HepG2 (cell line): ENCODE results near the gene EVPLL. TPM values are rescaled to one million over a fixed set of nuclear protein-coding genes. Genes with fewer than 3 reads are reported as not detected.
A peak's percentile ranks its signal among the peaks of the same experiment; 100 is the strongest.

Experiments used
- ADNP ChIP-seq: sonication (generic); formaldehyde crosslinking; IDR thresholded peaks from 2 replicates; pipeline ENCODE4 v1.4.0; 2020; ENCODE audit warnings: missing genetic modification reagents
- FOSL2 ChIP-seq: sonication (generic); formaldehyde crosslinking; IDR thresholded peaks from 2 replicates; pipeline ENCODE4 v1.4.0; 2020; ENCODE audit warnings: missing genetic modification reagents
- HMGXB4 ChIP-seq, 2 experiments: sonication (generic) in 1 of 2; formaldehyde crosslinking in 1 of 2; IDR thresholded peaks; 2 replicates each; pipeline versions ENCODE4 v1.4.0 to v1.6.1; 2018 to 2020; ENCODE audit warnings: missing genetic modification reagents in 2 of 2, borderline replicate concordance in 1 of 2, low read depth in 1 of 2, mild to moderate bottlenecking in 1 of 2, missing biosample characterization in 1 of 2
- IKZF5 ChIP-seq: IDR thresholded peaks from 2 replicates; pipeline ENCODE4 v1.6.1; 2018; ENCODE audit warnings: missing genetic modification reagents, mild to moderate bottlenecking, missing compliant biosample characterization
- MAFF ChIP-seq: IDR thresholded peaks from 2 replicates; pipeline ENCODE4 v1.6.1; 2011; ENCODE audit warnings: low read depth, low read length, improper control_type of control experiment
- RAD21 ChIP-seq: fragments of 450-650 bp; formaldehyde crosslinking; IDR thresholded peaks from 2 replicates; pipeline ENCODE4 v1.5.0; 2020; ENCODE audit warnings: mild to moderate bottlenecking
- SALL1 ChIP-seq: sonication (generic); formaldehyde crosslinking; IDR thresholded peaks from 2 replicates; pipeline ENCODE4 v1.8.0; 2022; ENCODE audit warnings: mild to moderate bottlenecking, missing genetic modification reagents
- SP5 ChIP-seq: IDR thresholded peaks from 2 replicates; pipeline ENCODE4 v1.6.1; 2016; ENCODE audit warnings: low read depth, borderline replicate concordance
- THYN1 ChIP-seq: sonication (generic); formaldehyde crosslinking; IDR thresholded peaks from 2 replicates; pipeline ENCODE4 v1.8.1; 2023; ENCODE audit warnings: low read depth, mild to moderate bottlenecking, moderate library complexity, missing genetic modification reagents, borderline replicate concordance
- TMF1 ChIP-seq: sonication (generic); formaldehyde crosslinking; IDR thresholded peaks from 2 replicates; pipeline ENCODE4 v1.8.1; 2022; ENCODE audit warnings: low read depth, missing genetic modification reagents
- WIZ ChIP-seq: sonication (generic); formaldehyde crosslinking; IDR thresholded peaks from 2 replicates; pipeline ENCODE4 v1.5.1; 2020; ENCODE audit warnings: mild to moderate bottlenecking, missing genetic modification reagents
- ZNF33B ChIP-seq: sonication (generic); formaldehyde crosslinking; IDR thresholded peaks from 2 replicates; pipeline ENCODE4 v1.5.1; 2020; ENCODE audit warnings: mild to moderate bottlenecking, missing genetic modification reagents
- ZNF557 ChIP-seq: sonication (generic); formaldehyde crosslinking; IDR thresholded peaks from 2 replicates; pipeline ENCODE4 v1.4.0; 2020; ENCODE audit warnings: missing genetic modification reagents
- ZNF605 ChIP-seq: sonication (generic); formaldehyde crosslinking; IDR thresholded peaks from 2 replicates; pipeline ENCODE4 v1.8.0; 2022; ENCODE audit warnings: mild to moderate bottlenecking, missing genetic modification reagents
- ZNF687 ChIP-seq: sonication (generic); formaldehyde crosslinking; IDR thresholded peaks from 2 replicates; pipeline ENCODE4 v1.5.1; 2020; ENCODE audit warnings: mild to moderate bottlenecking, missing genetic modification reagents, moderate library complexity
- ZNF773 ChIP-seq: sonication (generic); formaldehyde crosslinking; IDR thresholded peaks from 2 replicates; pipeline ENCODE4 v1.4.0; 2020; ENCODE audit warnings: missing genetic modification reagents, borderline replicate concordance
- ZNF891 ChIP-seq: sonication (generic); formaldehyde crosslinking; IDR thresholded peaks from 2 replicates; pipeline ENCODE4 v1.5.0; 2020; ENCODE audit warnings: mild to moderate bottlenecking, missing genetic modification reagents
- ZSCAN12 ChIP-seq: sonication (generic); formaldehyde crosslinking; IDR thresholded peaks from 2 replicates; pipeline ENCODE4 v1.9.0; 2021; ENCODE audit warnings: mild to moderate bottlenecking, missing genetic modification reagents
- ZSCAN25 ChIP-seq: sonication (generic); formaldehyde crosslinking; IDR thresholded peaks from 2 replicates; pipeline ENCODE4 v1.8.0; 2022; ENCODE audit warnings: mild to moderate bottlenecking, missing genetic modification reagents
- polyA plus RNA-seq, 8 experiments: library from polyadenylated mRNA; depleted of rRNA in 3 of 8; stranded (reverse) in 7 of 8; unstranded in 1 of 8; fragments of >200 nt; fragmentation: Illumina TruSeq in 4 of 8; extraction: Trizol in 4 of 8; gene quantifications; 2 replicates each; pipeline versions ENCODE4 v1.2.1 to v1.2.3, GENCODE V29; 2011 to 2016; ENCODE audit warnings: low read depth in 4 of 8, missing spikeins in 1 of 8, mixed read lengths in 1 of 8; ENCODE audit not compliant: insufficient read depth in 1 of 8
- total RNA-seq, 5 experiments: library from RNA; depleted of rRNA; stranded (reverse); fragments of >200 nt; fragmentation: Illumina TruSeq; extraction: Trizol; gene quantifications; 2 replicates each; pipeline ENCODE4 v1.2.3, GENCODE V29; 2016; ENCODE audit warnings: low read depth in 1 of 5
- TF ChIP-seq, protein P1 (sequence below): sonication (generic); formaldehyde crosslinking; IDR thresholded peaks from 2 replicates; pipeline ENCODE4 v1.5.0; 2020; ENCODE audit warnings: missing genetic modification reagents, mild to moderate bottlenecking, borderline replicate concordance

Gene EVPLL
- total and polyA plus RNA-seq, 2 of the 13 experiments (the other 11 are each of a cell fraction or from before 2014, with no cell fraction given), result 0.07 TPM; not detected in 1

- TF ChIP-seq ZNF687 (CRISPR knock-in tag) (peak; percentile 94), ZSCAN12 (CRISPR knock-in tag) (peak; percentile 51; the same call in 1 of the 2 replicates), RAD21 (CRISPR knock-in tag) (no peak), FOSL2 (CRISPR knock-in tag) (no peak), ZNF605 (CRISPR knock-in tag) (0 out of 2 replicates have a peak, but pooled peaks have one; percentile 61), ZNF891 (peak; percentile 82), ZNF773 (CRISPR knock-in tag) (peak; percentile 85; the same call in 1 of the 2 replicates), ZNF33B (CRISPR knock-in tag) (no peak), SALL1 (CRISPR knock-in tag) (peak; percentile 69), MAFF (no peak), IKZF5 (peak; percentile 36; the same call in 1 of the 2 replicates), ZSCAN25 (CRISPR knock-in tag) (no peak), WIZ (peak; percentile 87; the same call in 1 of the 2 replicates), HMGXB4 (CRISPR knock-in tag; IDR thresholded peaks at IDR 0.05; ENCODE audit: borderline replicate concordance in 1 of 2, low read depth in 1 of 2) (peak; percentile 29 to 89; a peak in 2 of 4 replicates), ADNP (no peak), THYN1 (CRISPR knock-in tag) (no peak), ZNF557 (CRISPR knock-in tag) (peak; percentile 84; the same call in 1 of the 2 replicates), TMF1 (CRISPR knock-in tag) (no peak; the same call in 1 of the 2 replicates), SP5 (CRISPR knock-in tag) (no peak; the same call in 1 of the 2 replicates)
- TF ChIP-seq, protein P1, sequence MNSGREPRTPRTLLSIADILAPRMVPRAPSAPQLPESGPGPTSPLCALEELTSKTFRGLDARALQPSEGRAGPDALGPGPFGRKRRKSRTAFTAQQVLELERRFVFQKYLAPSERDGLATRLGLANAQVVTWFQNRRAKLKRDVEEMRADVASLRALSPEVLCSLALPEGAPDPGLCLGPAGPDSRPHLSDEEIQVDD (CRISPR knock-in tag), result no peak
Observed at GRCh38 chr17:18363101-18364049, 14.2 kb upstream of the EVPLL start, which contains the start of gene SHMT1 (continued).
